ENCODE measurements around the gene RHOG.
A peak's percentile ranks its signal among the peaks of the same experiment; 100 is the strongest.

- TF ChIP-seq CTCF (IDR thresholded peaks at IDR 0.05) (peak in 3 of 12 donors; percentile 2 to 20 (median 4)), POLR2A (IDR thresholded peaks at IDR 0.05) (peak; percentile 99 to 100)
Measured at GRCh38 chr11:3797329-3798090, 43.2 kb downstream of the RHOG start, which contains the start of gene NUP98.

Data from heart left ventricle (tissue), 13 donors.